Hematopoietic multipotent progenitor cell (in vitro differentiated cells): Measurements from ENCODE around the gene CEBPB. TPM values are rescaled to one million over a fixed set of nuclear protein-coding genes. Genes with fewer than 3 reads are reported as not detected.

Experiments used
- total RNA-seq: library from RNA; depleted of rRNA; stranded (reverse); fragments of >200 nt; gene quantifications from one replicate; pipeline ENCODE4 v1.2.3, GENCODE V29; 2012

CEBPB gene
- total RNA-seq, 1 donor = 22.4 TPM

Other genes starting within 250 kb of the CEBPB start
- gene SNAI1, start 207.8 kb upstream of the CEBPB start, total RNA-seq = 1.1 TPM
- 33.4 TPM for gene UBE2V1, start 77.7 kb upstream of the CEBPB start, total RNA-seq
- 48.2 TPM for gene PEDS1, start 37.1 kb upstream of the CEBPB start, total RNA-seq